ENCODE data around the gene AP1M1.

- no peak for TF ChIP-seq CTCF (conservative IDR thresholded peaks at IDR 0.05)
- TF ChIP-seq EZH2 (IDR thresholded peaks at IDR 0.05; ENCODE audit: low read depth): no peak
These were observed 76.7 kb downstream of the AP1M1 start for GRCh38 chr19:16274447-16274846.

Measured in PC-9 (cell line).